GM23338 (cell line): Measurements from ENCODE around the gene SOD2. TPM values are rescaled to one million over a fixed set of nuclear protein-coding genes. Genes with fewer than 3 reads are reported as not detected.

Experiments used
- ATAC-seq: fragments of 200-7000 bp; cut with Tn5 transposase; 3 replicates; pipeline ENCODE4 v1.9.1; 2020
- DNase-seq: peaks from one replicate; pipeline ENCODE4 v3.0.0-alpha.2; 2015; ENCODE audit warnings: low spot score
- H2AFZ ChIP-seq: fragments of 200-600 bp; sonication (generic); 2 replicates; pipeline ENCODE4 v1.8.0; 2016; ENCODE audit warnings: antibody characterized with exemption, mild to moderate bottlenecking, moderate library complexity
- H3F3A ChIP-seq: fragments of 200-600 bp; sonication (generic); replicated peaks from 2 replicates; pipeline ENCODE4 v1.8.0; 2017; ENCODE audit warnings: antibody characterized with exemption, mixed run types, low read depth
- H3K27ac ChIP-seq: fragments of 200-600 bp; sonication (generic); 2 replicates; pipeline ENCODE4 v1.6.1; 2016; ENCODE audit warnings: low read depth
- H3K27me3 ChIP-seq: fragments of 200-600 bp; sonication (generic); 2 replicates; pipeline ENCODE4 v1.8.0; 2016; ENCODE audit warnings: mild to moderate bottlenecking, mixed run types, moderate library complexity; ENCODE audit not compliant: insufficient read depth
- H3K36me3 ChIP-seq: fragments of 200-600 bp; sonication (generic); 2 replicates; pipeline ENCODE4 v1.8.0; 2016; ENCODE audit warnings: mild to moderate bottlenecking; ENCODE audit not compliant: insufficient read depth
- H3K4me1 ChIP-seq: fragments of 200-600 bp; sonication (generic); 2 replicates; pipeline ENCODE4 v1.8.0; 2016; ENCODE audit warnings: mild to moderate bottlenecking, moderate library complexity; ENCODE audit not compliant: insufficient read depth
- H3K4me2 ChIP-seq: fragments of 200-600 bp; sonication (generic); 2 replicates; pipeline ENCODE4 v1.7.1; 2017; ENCODE audit warnings: mixed run types
- H3K4me3 ChIP-seq: fragments of 200-600 bp; sonication (generic); 2 replicates; pipeline ENCODE4 v1.6.1; 2016; ENCODE audit warnings: mixed run types
- H3K79me2 ChIP-seq: fragments of 200-600 bp; sonication (generic); replicated peaks from 2 replicates; pipeline ENCODE4 v1.8.0; 2017; ENCODE audit warnings: mild to moderate bottlenecking; ENCODE audit not compliant: insufficient read depth
- H3K9me2 ChIP-seq: fragments of 200-600 bp; sonication (generic); 2 replicates; pipeline ENCODE4 v1.8.0; 2017; ENCODE audit not compliant: insufficient read depth
- H4K20me1 ChIP-seq: fragments of 200-600 bp; sonication (generic); replicated peaks from 2 replicates; pipeline ENCODE4 v1.8.0; 2017; ENCODE audit warnings: mild to moderate bottlenecking; ENCODE audit not compliant: insufficient read depth
- H3K27ac Mint-ChIP-seq: 2 replicates; pipeline ENCODE4 v1.8.0; 2020; ENCODE audit warnings: inconsistent platforms, mild to moderate bottlenecking, moderate library complexity, mixed read lengths
- H3K27me3 Mint-ChIP-seq: 3 replicates; pipeline ENCODE4 v1.8.0; 2022; ENCODE audit warnings: low read depth, mild to moderate bottlenecking, moderate library complexity, mixed read lengths, inconsistent platforms; ENCODE audit not compliant: insufficient read depth, poor library complexity
- H3K36me3 Mint-ChIP-seq: 3 replicates; pipeline ENCODE4 v1.8.0; 2021; ENCODE audit warnings: low read depth, mild to moderate bottlenecking, inconsistent platforms, moderate library complexity, mixed read lengths
- H3K4me1 Mint-ChIP-seq: 3 replicates; pipeline ENCODE4 v1.8.0; 2020; ENCODE audit warnings: mild to moderate bottlenecking, inconsistent platforms, mixed read lengths
- H3K4me3 Mint-ChIP-seq: 3 replicates; pipeline ENCODE4 v1.8.0; 2021; ENCODE audit warnings: moderate library complexity, mild to moderate bottlenecking, inconsistent platforms, mixed read lengths
- H3K9me3 Mint-ChIP-seq: 3 replicates; pipeline ENCODE4 v1.8.0; 2020; ENCODE audit warnings: moderate library complexity, mild to moderate bottlenecking, inconsistent platforms, mixed read lengths
- CREB1 ChIP-seq: fragments of 250-450 bp; sonication (Bioruptor Pico); IDR thresholded peaks from 2 replicates; pipeline ENCODE4 v1.5.0; 2020; ENCODE audit warnings: low read depth, mild to moderate bottlenecking, moderate library complexity
- ETS1 ChIP-seq: IDR thresholded peaks from 2 replicates; pipeline ENCODE4 v1.6.1; 2016; ENCODE audit warnings: antibody characterized with exemption
- EZH2phosphoT487 ChIP-seq: fragments of 200-600 bp; sonication (generic); IDR thresholded peaks from one replicate; pipeline ENCODE4 v1.8.1; 2018; ENCODE audit warnings: antibody characterized with exemption; ENCODE audit not compliant: unreplicated experiment
- JUNB ChIP-seq: IDR thresholded peaks from one replicate; pipeline ENCODE4 v1.6.1; 2016; ENCODE audit warnings: antibody characterized with exemption; ENCODE audit not compliant: unreplicated experiment
- NANOG ChIP-seq: IDR thresholded peaks from 2 replicates; pipeline ENCODE4 v1.6.1; 2016; ENCODE audit warnings: antibody characterized with exemption, borderline replicate concordance
- POLR2AphosphoS5 ChIP-seq: IDR thresholded peaks from 2 replicates; pipeline ENCODE4 v1.6.1; 2016; ENCODE audit warnings: antibody characterized with exemption, low read depth
- REST ChIP-seq: IDR thresholded peaks from one replicate; pipeline ENCODE4 v1.6.1; 2018; ENCODE audit warnings: antibody characterized with exemption; ENCODE audit not compliant: unreplicated experiment
- STAT1 ChIP-seq: IDR thresholded peaks from one replicate; pipeline ENCODE4 v1.6.1; 2016; ENCODE audit warnings: antibody characterized with exemption; ENCODE audit not compliant: unreplicated experiment
- ZNF114 ChIP-seq: fragments of 250-450 bp; sonication (Bioruptor Pico); IDR thresholded peaks from 2 replicates; pipeline ENCODE4 v1.5.0; 2020; ENCODE audit warnings: mild to moderate bottlenecking, moderate library complexity
- ZNF462 ChIP-seq: fragments of 250-450 bp; sonication (Bioruptor Pico); IDR thresholded peaks from 2 replicates; pipeline ENCODE4 v1.5.0; 2020; ENCODE audit warnings: mild to moderate bottlenecking, moderate library complexity
- polyA plus RNA-seq: library from polyadenylated mRNA; unstranded; fragments of >200 nt; fragmentation: Nextera tagmentation; extraction: Ambion mirVana; gene quantifications from 2 replicates; pipeline ENCODE4 v1.2.1, GENCODE V29; 2016
- total RNA-seq: library from RNA; depleted of rRNA; stranded (reverse); fragments of >200 nt; shearing (Covaris generic); gene quantifications from 2 replicates; pipeline ENCODE4 v1.2.3, GENCODE V29; 2014

SOD2 gene
- total and polyA plus RNA-seq, 2 experiments from 2014 or later = 44.1 to 73.0 TPM

GRCh38 chr6:159726918-159727716 is 34.1 kb upstream of the SOD2 start, which contains the start of gene WTAP:
Gene WTAP, plus strand, starts transcription at chr6:159727506. Its CDS starts 8,760 bp downstream, at chr6:159736266.
- TF ChIP-seq CREB1 = peak; percentile 93
- TF ChIP-seq ZNF462 (CRISPR knock-in tag) = no peak
- peak; percentile 87 for TF ChIP-seq POLR2AphosphoS5
- peak; percentile 76 for TF ChIP-seq ETS1
- TF ChIP-seq JUNB = no peak
- peak; percentile 27 for TF ChIP-seq REST
- no peak for TF ChIP-seq EZH2phosphoT487
- TF ChIP-seq STAT1 = no peak
- no peak for TF ChIP-seq ZNF114
- TF ChIP-seq NANOG = no peak
- DNase-seq = peak; percentile 97
- Histone ChIP-seq H2AFZ (no peak within 1 kb of the TSS), H3K9me2 (no peaks in the 10 kb centered on the region), H3F3A (0 out of 2 replicates have a peak, but pooled peaks cover 3% of the 10 kb centered on the region), H3K79me2 (peaks cover 88% of the 10 kb centered on the region), H3K27ac (peak within 1 kb of the TSS; percentile 98), H3K4me3 (peak within 1 kb of the TSS; percentile 86), H3K4me1 (peaks cover 19% of the 10 kb centered on the region), H4K20me1 (peaks cover 41% of the 10 kb centered on the region), H3K36me3 (no peaks in the 10 kb centered on the region), H3K4me2 (peak within 1 kb of the TSS; percentile 89), H3K27me3 (no peaks in the 10 kb centered on the region)
- peak within 1 kb of the TSS; percentile 99 for H3K27ac Mint-ChIP-seq
- peaks cover 13% of the 10 kb centered on the region for H3K27me3 Mint-ChIP-seq
- peaks cover 18% of the 10 kb centered on the region for H3K4me1 Mint-ChIP-seq
- ATAC-seq = peak; percentile 81
- no peaks in the 10 kb centered on the region for H3K9me3 Mint-ChIP-seq
- peaks cover 38% of the 10 kb centered on the region; the same call in 2 of the 3 replicates for H3K36me3 Mint-ChIP-seq
- H3K4me3 Mint-ChIP-seq = peak within 1 kb of the TSS; percentile 99
